Retinal pigment epithelial cell (primary cell): ENCODE data around the gene SEMA3F.
A peak's percentile ranks its signal among the peaks of the same experiment; 100 is the strongest.

Experiments
- DNase-seq: peaks from one replicate; pipeline ENCODE4 v3.0.0-alpha.2; 2010; ENCODE audit warnings: low read depth
- H3K4me3 ChIP-seq: 2 replicates; pipeline ENCODE4 v1.5.1; 2011; ENCODE audit warnings: mild to moderate bottlenecking, low read length, control low read depth, moderate library complexity
- TF ChIP-seq, protein P1 (sequence below): conservative IDR thresholded peaks from 2 replicates; pipeline ENCODE4 v1.5.1; 2011; ENCODE audit warnings: low read depth, low read length, control low read depth, inconsistent platforms

The SEMA3F gene

GRCh38 chr3:50121072-50122032, 33.8 kb upstream of the SEMA3F start:
- TF ChIP-seq, protein P1, sequence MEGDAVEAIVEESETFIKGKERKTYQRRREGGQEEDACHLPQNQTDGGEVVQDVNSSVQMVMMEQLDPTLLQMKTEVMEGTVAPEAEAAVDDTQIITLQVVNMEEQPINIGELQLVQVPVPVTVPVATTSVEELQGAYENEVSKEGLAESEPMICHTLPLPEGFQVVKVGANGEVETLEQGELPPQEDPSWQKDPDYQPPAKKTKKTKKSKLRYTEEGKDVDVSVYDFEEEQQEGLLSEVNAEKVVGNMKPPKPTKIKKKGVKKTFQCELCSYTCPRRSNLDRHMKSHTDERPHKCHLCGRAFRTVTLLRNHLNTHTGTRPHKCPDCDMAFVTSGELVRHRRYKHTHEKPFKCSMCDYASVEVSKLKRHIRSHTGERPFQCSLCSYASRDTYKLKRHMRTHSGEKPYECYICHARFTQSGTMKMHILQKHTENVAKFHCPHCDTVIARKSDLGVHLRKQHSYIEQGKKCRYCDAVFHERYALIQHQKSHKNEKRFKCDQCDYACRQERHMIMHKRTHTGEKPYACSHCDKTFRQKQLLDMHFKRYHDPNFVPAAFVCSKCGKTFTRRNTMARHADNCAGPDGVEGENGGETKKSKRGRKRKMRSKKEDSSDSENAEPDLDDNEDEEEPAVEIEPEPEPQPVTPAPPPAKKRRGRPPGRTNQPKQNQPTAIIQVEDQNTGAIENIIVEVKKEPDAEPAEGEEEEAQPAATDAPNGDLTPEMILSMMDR = peak; percentile 77

DNA sequence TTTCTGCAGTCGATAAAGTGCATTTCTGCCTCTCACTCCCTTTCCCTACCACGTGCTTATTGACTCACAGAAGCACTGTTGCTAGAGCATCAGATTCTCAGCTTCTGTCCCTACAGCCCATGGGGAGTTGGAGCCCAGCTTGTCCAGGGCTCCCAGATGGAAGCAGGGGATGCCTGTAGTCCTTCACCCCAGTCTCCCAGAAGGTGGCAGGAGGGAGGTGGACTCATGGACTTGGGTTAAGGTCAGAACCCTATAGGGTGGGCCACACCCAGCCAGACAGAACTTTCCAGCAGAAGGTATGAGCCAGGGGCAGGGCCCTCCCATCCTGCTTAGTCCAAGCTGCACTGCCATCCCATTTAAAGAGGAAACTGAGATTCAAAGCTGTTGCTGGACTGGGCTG, 33.1 kb upstream of the SEMA3F start:
- H3K4me3 ChIP-seq = no peak overlapping the region
- no peak for DNase-seq
- TF ChIP-seq, protein P1 = peak; percentile 24

More at GRCh38 chr3:50121072-50122032, 33.8 kb upstream of the SEMA3F start:
- DNase-seq = peak; percentile 43
- no peak overlapping the region for H3K4me3 ChIP-seq

DNA sequence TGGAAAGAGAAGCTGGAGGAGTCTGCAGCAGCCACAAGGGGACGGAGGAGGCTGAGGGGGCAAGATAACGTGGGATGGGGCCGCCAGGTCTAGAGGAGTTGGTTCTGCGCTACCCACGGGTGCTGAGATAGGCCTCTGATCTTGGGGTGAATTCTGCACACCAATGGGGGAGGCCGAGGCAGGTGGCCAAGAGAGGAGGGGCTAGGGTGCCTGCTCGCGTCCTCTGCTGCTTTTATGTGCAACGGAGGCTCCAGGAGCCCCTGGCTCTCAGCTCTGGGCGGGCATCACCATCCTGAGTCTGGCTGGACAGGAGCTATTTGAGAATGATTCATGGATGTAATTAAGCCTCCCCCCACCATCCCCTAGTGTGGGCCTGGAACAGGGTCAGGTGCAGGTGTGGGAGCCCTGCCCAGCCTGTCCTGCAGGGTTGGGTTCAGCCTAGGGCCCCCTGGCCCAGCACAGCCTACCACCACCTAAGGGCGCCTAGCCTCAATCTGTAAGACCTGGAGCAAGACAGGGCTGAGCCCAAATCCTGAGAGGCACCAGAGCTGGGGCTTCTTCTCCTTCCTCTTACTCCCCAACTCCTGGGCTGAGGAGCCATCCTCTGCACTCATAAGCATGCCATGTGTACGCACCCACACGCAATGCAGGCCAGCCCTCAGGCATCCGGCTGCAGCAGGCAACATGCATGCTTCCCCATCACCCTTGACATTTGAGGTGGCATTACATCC, 32.3 kb upstream of the SEMA3F start:
- DNase-seq = no peak
- TF ChIP-seq, protein P1 = no peak
- no peak overlapping the region for H3K4me3 ChIP-seq

- DNase-seq = no peak
- TF ChIP-seq, protein P1 = no peak
Measured at GRCh38 chr3:50123394-50124051, 31.6 kb upstream of the SEMA3F start.

DNA sequence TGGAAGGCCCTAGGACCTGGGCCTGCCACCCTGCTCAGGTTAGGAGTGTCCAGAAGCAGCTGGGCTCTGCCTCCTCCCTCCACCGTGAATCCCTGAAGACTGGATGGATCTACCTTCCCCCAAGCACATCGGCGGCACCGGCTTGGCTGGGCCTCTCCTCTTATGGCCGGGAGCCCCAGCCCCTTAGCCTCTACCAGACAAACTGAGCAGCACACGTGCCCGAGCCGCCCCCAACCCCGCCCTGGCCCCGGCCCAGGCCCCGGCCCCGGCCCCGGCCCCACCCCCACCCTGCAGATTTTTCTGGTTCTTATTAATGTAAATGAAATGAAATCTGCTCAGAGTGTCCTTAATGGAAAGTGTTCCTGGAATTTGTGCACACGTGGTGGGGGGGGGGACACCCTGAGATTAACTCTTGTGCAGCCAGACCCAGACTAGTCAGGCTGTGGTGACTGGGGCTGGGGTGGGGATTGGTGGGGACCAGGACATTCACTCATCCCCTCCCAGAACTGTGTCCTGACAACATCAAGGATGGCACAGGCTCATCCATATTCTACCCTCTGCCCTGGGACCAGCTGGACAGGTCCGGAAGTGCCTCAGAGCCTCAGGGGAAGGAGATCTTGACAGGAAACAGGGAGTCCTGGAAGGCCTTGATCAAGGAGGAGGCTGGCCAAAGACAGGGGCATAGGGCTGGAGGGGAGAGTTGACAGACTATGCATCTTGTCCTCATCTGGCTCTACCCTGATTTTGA, 30.9 kb upstream of the SEMA3F start:
- no peak overlapping the region for H3K4me3 ChIP-seq
- no peak for DNase-seq
- TF ChIP-seq, protein P1 = no peak

More at GRCh38 chr3:50123394-50124051, 31.6 kb upstream of the SEMA3F start:
- H3K4me3 ChIP-seq = no peak overlapping the region

- DNase-seq = no peak
- TF ChIP-seq, protein P1 = no peak
- no peak overlapping the region for H3K4me3 ChIP-seq
Measured at GRCh38 chr3:50124800-50125178, 30.3 kb upstream of the SEMA3F start.
